ENCODE results near the gene COL13A1.

The COL13A1 gene

GRCh38 chr10:69913606-69914382, 112.1 kb downstream of the COL13A1 start:
- no peak for DNase-seq

DNA sequence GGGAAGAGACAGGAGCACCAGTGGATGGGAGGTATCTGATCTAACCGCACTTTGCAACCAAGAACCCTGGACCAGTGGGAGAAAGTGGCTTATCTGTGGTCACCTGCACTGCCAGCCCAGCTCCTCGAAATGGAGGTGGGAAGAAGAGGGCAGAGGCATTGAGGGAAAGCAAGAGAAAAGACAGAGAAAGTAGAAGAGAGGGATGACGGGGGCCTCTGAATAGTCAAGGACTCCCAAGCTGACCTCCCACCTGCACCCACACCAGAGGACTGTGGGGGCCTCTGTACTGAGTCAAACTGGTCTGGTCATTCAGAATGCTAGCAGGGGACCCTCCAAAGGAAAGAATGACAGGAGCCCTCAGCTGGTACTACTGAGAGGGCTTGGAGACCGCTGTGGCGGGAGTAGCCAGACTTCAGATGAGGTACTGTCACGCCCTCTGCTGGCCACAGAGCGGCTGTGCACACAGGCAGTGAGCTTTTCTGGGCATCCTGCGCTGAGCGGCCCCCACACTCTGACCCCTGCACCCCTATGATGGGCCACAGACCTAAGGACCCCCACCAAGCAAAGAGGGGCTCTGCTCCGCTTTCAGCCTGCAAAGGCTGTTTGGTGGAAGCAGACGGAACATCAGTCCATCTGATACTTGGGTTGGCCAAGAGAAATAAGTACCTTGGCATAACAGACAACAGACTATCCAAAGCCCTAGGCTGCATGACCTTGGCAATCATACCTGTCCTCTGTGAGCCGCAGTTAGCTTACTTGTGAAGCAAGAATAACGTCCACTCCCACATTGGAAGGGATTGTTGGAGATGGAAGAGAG, 112.9 kb downstream of the COL13A1 start:
- peak; percentile 22 for DNase-seq

GRCh38 chr10:69915215-69915560, 113.5 kb downstream of the COL13A1 start:
- DNase-seq = no peak

DNA sequence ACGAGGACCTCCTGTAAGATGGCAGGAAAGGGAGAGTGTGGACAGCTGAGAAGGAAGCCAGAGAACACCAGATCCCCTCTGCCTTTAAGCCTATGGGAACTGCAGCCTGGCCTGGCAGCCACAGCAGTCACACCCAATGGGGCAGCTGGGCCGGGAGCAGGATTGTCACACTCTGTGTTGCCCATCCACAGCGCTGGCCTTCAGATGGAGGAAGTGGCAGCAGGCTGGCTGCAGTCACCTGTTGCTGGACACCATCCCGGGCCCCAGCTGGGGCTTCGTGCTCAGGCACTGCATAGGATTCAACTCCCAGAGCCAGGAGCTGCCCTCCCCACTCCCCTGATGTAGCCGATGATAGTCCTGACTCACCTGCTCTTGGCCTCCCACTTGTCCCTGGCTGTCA, 114.4 kb downstream of the COL13A1 start:
- no peak for DNase-seq

DNA sequence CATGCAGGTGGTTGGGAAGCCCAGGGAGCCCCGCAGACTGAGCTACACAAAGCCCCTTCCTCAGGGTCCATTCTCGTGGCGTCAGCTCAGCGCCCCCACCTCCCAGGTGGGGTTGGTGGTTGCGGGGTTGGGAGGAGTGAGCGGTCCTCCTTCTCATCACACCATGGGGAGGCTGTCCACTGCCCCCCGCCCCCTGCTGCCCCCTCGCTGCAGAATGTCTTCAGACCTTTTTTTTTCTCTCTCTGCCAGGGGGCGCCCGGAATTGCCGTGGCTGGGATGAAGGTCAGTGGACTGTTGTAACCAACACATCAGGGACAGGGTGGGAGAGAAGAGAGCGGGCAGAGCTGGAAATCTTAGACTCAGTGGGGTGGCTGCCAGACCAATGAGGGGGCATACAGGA, 116.3 kb downstream of the COL13A1 start:
- no peak for DNase-seq

- no peak for DNase-seq
Measured at GRCh38 chr10:69919250-69919649, 117.5 kb downstream of the COL13A1 start.

GRCh38 chr10:69925111-69925510, 123.4 kb downstream of the COL13A1 start:
- DNase-seq = no peak

DNA sequence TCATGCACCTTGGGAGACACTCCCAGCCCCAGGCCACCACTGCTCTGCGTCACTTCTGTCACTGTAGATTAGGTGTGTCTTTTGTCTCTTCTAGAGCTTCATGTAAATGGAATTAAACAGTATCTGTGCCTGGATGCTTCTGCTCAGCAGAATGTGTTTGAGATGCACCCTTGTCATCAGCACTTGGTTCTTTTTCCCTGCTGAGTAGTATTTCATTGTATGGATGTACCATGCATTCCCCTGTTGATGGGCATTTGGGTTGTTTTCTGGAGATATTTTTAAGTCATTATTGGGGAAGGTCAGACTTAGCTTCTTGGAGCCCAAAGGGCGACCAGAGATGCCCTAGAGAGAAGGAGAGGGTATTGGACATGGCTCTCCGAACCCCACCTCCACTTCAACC, 126.6 kb downstream of the COL13A1 start:
- no peak for DNase-seq

DNA sequence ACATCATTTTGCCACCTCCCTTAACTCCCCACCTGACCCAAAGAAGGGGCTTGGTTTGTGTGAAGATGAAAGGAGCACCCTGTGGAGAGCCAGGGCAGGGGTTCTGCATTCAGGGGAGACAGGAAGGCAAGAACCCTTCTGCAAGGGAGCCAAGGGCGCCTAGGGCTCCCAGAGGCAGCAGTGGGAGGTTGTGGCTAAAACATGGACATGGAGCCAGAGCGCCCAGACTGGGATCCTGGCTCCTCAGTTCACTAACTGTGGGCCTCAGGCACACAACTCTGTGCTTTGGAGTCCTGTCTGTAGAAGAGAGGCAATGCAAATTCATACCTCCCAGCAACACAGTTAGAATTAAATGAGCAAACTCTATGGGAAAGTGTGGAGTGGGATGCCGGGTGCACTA, 127.9 kb downstream of the COL13A1 start:
- DNase-seq = no peak

DNA sequence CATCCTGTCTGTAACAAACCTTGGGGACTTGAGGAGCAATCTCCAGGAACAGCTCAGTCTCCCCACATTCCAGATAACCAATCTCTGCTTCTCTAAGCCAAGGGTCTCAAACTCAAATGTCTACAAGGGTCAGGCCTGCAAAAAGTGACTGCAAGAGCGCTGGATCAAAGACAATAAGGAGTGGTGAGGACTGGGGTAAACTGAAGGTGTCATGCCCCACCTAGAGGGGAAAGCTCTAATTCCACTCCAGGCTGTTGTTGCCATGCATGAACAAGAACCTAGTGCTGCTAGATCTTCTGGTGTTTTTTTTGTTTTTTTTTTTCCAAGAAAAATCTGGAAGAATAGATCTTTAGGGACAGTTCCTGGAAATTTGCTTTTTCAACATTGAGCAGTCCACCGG, 133.1 kb downstream of the COL13A1 start:
- DNase-seq = no peak

- no peak for DNase-seq
Measured at GRCh38 chr10:69936091-69936490, 134.4 kb downstream of the COL13A1 start.

DNA sequence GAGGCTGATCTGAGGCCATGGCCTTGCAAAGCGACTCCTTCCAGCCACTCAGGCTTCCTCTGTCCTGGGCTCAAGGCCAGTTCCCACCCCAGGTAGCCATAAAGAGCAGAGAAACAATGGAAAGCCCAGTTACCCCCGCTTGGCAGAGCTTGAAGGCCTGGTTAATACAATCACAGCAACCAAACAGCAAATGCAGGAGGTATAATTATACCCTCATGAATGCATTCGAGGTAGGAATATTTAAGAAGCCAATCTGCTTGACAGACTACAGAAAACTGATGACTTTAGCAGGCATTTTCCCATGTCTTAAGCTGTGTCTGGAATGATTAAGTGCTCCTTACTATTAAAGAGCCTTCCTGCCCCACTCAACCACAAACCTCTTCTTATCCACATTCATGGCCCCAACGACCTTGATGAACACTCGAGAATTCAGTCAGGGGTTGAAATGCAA, 136.9 kb downstream of the COL13A1 start:
- no peak for DNase-seq

GRCh38 chr10:69939061-69939460, 137.4 kb downstream of the COL13A1 start:
- no peak for DNase-seq

DNA sequence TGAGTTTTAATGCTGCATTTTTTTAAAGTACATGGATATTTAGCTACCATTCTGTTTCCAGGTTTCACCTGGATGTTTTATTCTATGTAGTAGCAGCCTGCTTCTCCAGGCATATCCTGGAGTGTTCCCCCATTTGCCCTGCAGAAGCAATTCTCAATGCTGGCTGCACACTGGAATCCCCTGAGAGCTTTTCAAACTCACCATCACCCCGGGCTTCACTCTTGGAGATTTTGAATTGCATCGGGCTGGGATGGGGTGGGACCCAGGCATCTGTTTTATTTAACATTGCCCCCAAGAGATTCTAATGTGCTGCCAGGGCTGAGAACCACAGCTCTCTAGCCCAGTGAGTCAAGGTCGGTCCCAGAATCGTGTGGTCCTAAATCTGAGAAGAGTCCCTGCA, 137.8 kb downstream of the COL13A1 start:
- DNase-seq = no peak

- no peak for DNase-seq
Measured at GRCh38 chr10:69941730-69942129, 140.0 kb downstream of the COL13A1 start.

DNA sequence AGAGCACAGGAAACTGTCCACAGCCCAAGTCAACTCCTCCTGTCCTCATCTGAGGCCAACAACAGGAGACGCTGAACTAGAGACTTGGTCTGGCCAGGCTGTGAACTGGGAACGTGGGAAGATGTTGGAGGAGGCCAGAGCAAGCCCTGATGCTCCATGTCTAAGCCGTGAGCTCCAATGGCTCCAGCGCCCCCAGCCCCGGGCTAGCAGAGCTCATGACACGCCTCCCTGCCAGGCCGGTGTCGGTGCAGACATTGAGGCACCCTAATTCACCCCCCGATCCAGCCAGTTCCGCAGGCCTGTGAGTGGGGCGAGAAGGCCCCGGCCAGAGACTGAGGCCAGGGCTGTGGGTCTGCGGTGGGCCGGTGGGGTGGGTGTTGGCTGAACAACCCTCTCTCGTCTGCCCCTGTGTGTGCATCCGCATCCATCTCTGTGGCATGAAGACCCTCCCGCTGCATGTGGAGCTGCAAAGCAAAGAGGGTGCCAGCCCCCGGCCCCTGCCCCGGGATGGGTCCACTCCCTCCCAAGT, 141.7 kb downstream of the COL13A1 start:
- DNase-seq = no peak

DNA sequence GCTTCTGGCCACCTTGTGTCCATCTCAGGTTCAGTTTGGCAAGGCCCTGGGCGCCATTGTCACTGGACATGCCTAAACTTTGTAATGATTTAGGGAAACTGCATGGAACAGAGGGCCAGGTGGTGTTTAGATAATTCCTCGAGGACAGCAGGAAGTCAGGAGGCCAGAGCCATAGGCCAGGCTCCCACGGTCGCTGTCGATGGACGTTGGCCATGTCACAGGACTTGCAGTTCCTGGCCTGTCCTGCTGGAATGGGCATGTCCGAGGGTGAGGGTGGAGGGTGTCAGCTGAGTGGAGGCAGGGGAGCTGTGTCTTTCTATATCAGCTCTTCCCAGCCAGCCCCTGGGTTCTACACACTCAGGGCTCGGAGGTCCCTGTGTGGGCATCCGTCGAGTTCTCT, 143.1 kb downstream of the COL13A1 start:
- no peak for DNase-seq

GRCh38 chr10:69948261-69948660, 146.6 kb downstream of the COL13A1 start:
- no peak for DNase-seq

DNA sequence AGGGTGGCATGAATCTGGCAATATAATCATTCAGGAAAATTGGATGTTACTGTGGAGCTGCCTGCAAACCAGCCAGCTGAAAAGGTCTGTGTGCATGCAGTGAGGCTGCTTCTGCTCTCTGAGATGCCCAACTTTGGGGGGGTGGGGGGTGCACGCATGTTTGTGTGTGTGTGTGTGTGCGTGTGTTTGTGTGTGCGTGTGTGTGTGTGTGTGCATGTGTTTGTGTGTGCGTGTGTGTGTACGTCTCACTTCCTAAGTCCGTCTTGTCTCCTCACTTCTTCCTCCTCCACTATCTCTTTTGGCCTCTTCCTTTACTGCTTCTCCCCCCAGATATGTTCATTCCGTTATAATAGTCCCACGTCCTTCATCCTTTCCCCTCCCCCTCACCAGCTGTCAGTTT, 148.1 kb downstream of the COL13A1 start:
- no peak for DNase-seq

- DNase-seq = no peak
Measured at GRCh38 chr10:69951658-69952057, 150.0 kb downstream of the COL13A1 start.

DNA sequence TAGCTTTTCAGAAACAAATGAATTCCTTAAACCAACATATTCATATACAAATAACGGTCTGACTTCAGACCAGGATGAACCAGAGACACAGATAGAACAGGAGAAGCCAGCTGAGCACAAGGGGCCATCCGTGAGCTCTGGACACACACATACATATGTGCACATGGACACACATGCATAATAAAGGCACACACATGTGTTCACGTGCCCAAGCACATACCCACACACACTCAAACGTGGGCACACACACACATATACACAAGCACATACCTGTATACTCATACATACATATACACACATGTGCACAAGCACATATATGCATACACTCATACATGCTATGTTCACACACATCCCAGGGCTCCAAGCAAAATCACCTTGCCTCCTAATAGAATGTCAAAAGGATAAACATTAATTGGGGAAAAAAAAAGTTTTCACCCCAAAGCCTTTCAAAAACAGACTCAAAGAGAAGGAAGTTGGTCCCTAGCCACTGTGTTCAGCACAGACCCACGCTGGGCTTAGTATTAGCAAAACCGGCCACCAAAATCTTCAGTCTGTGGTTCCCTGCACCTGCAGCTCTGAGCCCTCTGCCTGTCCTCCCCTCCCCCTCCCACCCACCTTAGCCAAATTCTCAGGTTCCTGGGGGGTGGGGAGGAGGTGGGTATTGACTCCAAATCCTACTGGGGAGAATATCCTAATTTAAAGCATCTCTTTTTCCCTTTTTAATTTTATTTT, 150.5 kb downstream of the COL13A1 start:
- no peak for DNase-seq

DNA sequence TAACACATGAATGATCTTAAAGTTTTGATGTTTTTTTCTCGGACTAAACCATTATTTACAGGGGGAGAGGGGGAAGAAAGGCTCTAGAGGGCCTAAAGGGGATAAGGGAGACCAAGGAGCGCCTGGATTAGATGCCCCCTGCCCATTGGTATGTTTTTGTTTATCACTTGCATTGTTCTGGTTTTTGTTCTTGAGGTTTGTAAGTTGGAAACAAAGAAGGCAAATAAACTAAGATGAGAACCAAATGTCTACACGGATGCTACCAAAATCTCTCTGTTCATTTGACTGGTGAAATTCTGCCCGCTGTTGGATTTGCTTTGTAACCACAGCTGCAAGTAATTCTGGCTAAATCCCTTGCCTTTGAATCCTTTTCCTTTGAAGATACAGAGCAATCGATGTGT, 151.1 kb downstream of the COL13A1 start:
- DNase-seq = no peak

GRCh38 chr10:69953851-69954250, 152.1 kb downstream of the COL13A1 start:
- no peak for DNase-seq
